ENCODE data around the gene PUDP. TPM values are rescaled to one million over a fixed set of nuclear protein-coding genes. Genes with fewer than 3 reads are reported as not detected.

The PUDP gene
- total RNA-seq, result 10 to 100 TPM; 11.5 to 13.6 TPM

DNA sequence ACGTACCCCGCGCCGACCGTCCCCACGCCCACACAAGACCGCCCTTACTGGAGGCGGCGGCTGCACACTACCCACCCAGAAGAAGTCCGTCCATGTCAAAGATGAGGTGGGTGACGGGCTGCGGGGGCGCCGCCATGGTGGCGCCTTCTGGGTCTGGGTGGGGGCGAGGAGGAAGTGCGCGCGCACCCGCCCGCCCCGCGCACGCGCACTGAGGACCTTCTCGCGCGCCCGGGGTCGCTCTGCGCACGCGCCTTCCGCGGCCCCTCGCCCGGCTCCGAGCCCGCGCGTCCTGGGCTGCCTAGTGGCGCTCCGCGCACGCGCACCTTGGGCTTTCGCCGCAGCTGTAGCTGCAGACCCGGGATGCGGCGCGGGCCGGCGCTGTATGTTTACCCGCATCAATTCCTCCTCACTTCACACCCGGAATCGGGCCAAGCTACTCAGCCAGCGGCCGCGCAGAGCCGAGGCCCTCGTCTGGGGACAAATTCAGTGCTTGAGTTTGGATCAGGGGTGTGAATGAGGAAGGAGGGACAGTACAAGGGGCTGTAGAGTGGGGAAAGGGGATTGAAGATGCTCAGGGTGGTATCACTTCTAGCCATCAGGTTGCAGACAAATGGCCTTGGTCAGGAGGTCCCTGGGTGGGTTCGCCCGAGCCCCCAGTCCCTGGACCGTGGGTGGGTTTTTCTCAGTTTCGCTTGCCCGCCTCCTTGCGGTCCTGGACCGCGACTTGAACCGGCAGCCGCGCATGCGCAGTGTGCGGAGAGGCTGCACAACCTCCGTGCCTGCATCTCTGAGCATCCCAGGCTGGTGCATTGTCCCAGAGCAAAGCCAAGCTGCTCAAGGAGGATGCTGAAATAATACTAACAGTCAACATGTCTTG, at the start of gene PUDP:
Gene PUDP, minus strand, starts transcription at position 176 of the 877 bp plus-strand sequence. Its CDS starts 40 bp downstream, at position 136.

GRCh38 chrX:7147413-7147977, 458 bp downstream of the PUDP start, which contains the start of gene STS:
Gene STS (plus strand): TSS chrX:7147712. CDS start chrX:7253200, 105,488 bp downstream.

Small RNA genes within 50 kb of the gene (microRNA-seq; reads per million reads assigned to microRNA genes)
- gene MIR4767 (ENCODE audit: borderline microRNAs expressed, borderline replicate concordance), result 0.63 reads per million

Other genes starting within 250 kb of the PUDP start
- gene STS, start 441 bp downstream of the PUDP start, total RNA-seq, result 1 to 10 TPM; 1.1 to 1.2 TPM

Data from activated naive CD4-positive, alpha-beta T cell treated with anti-CD3 and anti-CD28 coated beads, Interleukin-2, amount 10 ng/mL, durations not matched to agents 5 hours and 36 hours (primary cell).